ENCODE measurements around the gene RUNX2.

GRCh38 chr6:45415315-45415714, 87.2 kb downstream of the RUNX2 start:
- TF ChIP-seq CTCF (IDR thresholded peaks at IDR 0.05): no peak
- TF ChIP-seq EP300 (IDR thresholded peaks at IDR 0.05): no peak
- TF ChIP-seq POLR2A (IDR thresholded peaks at IDR 0.05): no peak
- TF ChIP-seq POLR2AphosphoS5 (IDR thresholded peaks at IDR 0.05): no peak

Data from stomach (tissue), 4 donors.